Measurements from ENCODE around the gene TMEM200A. TPM values are rescaled to one million over a fixed set of nuclear protein-coding genes. Genes with fewer than 3 reads are reported as not detected.

TMEM200A gene
- total and polyA plus RNA-seq, 2 donors (not counting 1 experiment from before 2014, with no cell fraction given): 50.2 to 51.7 TPM

DNA sequence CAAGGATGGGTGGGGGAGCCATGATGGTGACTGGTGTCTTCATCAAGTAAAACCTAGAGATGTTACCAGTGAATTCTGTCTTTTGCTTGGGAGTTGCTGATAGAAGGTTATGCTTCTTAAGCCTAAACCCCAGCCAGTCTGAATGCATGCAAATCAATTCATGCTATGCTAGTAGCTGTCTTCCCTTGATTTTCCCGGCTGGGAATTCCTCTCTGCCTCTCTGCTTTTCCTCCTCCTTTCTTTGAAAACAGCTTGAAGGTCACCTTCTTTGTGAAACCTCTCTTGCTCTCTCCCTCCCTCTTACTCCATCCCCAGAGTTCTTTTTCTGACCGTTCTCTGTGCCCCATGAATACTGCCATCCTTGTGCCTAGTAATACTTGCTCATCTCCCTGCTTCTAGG, 58.9 kb downstream of the TMEM200A start:
- Histone ChIP-seq H3K4me1 (ENCODE audit: control insufficient read depth, extremely low read depth, insufficient read depth, low read length) (peaks cover 3% of the 10 kb centered on the region), H3K4me2 (ENCODE audit: extremely low read depth, insufficient read depth, low read length) (peak overlapping the region; percentile 32), H3K27ac (ENCODE audit: insufficient read depth, low read length) (no peak overlapping the region), H2AFZ (ENCODE audit: low read length) (no peak overlapping the region), H3K36me3 (ENCODE audit: control insufficient read depth, insufficient read depth, low read length) (no peaks in the 10 kb centered on the region), H3K9me3 (ENCODE audit: control insufficient read depth, insufficient read depth, low read depth, low read length) (no peaks in the 10 kb centered on the region), H3K9ac (ENCODE audit: insufficient read depth, low read length) (no peak overlapping the region), H4K20me1 (ENCODE audit: control insufficient read depth, extremely low read depth, insufficient read depth, low read length) (no peaks in the 10 kb centered on the region), H3K27me3 (ENCODE audit: control insufficient read depth, insufficient read depth, low read length) (no peaks in the 10 kb centered on the region), H3K4me3 (replicated peaks in 1 of 4; ENCODE audit: control extremely low read depth in 1 of 4, insufficient read depth in 1 of 4, low read depth in 3 of 4, low read length in 4 of 4) (no peak overlapping the region), H3K79me2 (ENCODE audit: control insufficient read depth, insufficient read depth, low read length) (peaks cover 43% of the 10 kb centered on the region)
- TF ChIP-seq EZH2 (IDR thresholded peaks at IDR 0.05; ENCODE audit: low read length, missing control alignments): no peak
- TF ChIP-seq, protein P1, sequence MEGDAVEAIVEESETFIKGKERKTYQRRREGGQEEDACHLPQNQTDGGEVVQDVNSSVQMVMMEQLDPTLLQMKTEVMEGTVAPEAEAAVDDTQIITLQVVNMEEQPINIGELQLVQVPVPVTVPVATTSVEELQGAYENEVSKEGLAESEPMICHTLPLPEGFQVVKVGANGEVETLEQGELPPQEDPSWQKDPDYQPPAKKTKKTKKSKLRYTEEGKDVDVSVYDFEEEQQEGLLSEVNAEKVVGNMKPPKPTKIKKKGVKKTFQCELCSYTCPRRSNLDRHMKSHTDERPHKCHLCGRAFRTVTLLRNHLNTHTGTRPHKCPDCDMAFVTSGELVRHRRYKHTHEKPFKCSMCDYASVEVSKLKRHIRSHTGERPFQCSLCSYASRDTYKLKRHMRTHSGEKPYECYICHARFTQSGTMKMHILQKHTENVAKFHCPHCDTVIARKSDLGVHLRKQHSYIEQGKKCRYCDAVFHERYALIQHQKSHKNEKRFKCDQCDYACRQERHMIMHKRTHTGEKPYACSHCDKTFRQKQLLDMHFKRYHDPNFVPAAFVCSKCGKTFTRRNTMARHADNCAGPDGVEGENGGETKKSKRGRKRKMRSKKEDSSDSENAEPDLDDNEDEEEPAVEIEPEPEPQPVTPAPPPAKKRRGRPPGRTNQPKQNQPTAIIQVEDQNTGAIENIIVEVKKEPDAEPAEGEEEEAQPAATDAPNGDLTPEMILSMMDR (conservative IDR thresholded peaks at IDR 0.05 in 1 of 2, IDR thresholded peaks at IDR 0.05 in 1 of 2; ENCODE audit: low read depth in 1 of 2, low read length in 2 of 2): no peak
- no peak for DNase-seq (ENCODE audit: low read depth in 2 of 2)

DNA sequence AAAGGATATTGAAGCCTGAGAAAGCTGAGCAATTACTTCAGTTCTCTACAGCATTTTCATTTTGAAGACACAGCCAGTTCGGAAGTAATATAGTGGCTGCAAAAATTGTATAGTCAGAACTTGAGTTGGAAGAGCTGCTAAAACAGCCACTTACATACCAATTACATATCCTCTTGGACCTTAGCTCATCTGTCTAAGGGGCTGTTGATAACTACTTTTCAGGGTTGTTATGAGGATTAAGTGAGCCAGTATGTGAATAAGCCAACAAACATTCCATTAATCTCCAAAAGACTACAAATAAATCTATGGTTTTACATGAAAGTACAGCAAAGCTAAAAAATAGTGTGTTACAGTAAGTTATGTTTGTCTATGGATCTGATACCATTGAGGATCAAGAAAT, 59.7 kb downstream of the TMEM200A start:
- Histone ChIP-seq H3K27ac (ENCODE audit: insufficient read depth, low read length) (no peak overlapping the region), H2AFZ (ENCODE audit: low read length) (no peak overlapping the region), H3K79me2 (ENCODE audit: control insufficient read depth, insufficient read depth, low read length) (peaks cover 38% of the 10 kb centered on the region), H3K36me3 (ENCODE audit: control insufficient read depth, insufficient read depth, low read length) (no peaks in the 10 kb centered on the region), H4K20me1 (ENCODE audit: control insufficient read depth, extremely low read depth, insufficient read depth, low read length) (no peaks in the 10 kb centered on the region), H3K9ac (ENCODE audit: insufficient read depth, low read length) (no peak overlapping the region), H3K4me3 (replicated peaks in 1 of 4; ENCODE audit: control extremely low read depth in 1 of 4, insufficient read depth in 1 of 4, low read depth in 3 of 4, low read length in 4 of 4) (no peak overlapping the region), H3K4me1 (ENCODE audit: control insufficient read depth, extremely low read depth, insufficient read depth, low read length) (peaks cover 3% of the 10 kb centered on the region), H3K9me3 (ENCODE audit: control insufficient read depth, insufficient read depth, low read depth, low read length) (no peaks in the 10 kb centered on the region), H3K4me2 (ENCODE audit: extremely low read depth, insufficient read depth, low read length) (no peak overlapping the region), H3K27me3 (ENCODE audit: control insufficient read depth, insufficient read depth, low read length) (no peaks in the 10 kb centered on the region)
- DNase-seq (ENCODE audit: low read depth in 2 of 2): peak in 1 of 2 donors; percentile 77
- no peak for TF ChIP-seq EZH2 (IDR thresholded peaks at IDR 0.05; ENCODE audit: low read length, missing control alignments)
- TF ChIP-seq, protein P1 (conservative IDR thresholded peaks at IDR 0.05 in 1 of 2, IDR thresholded peaks at IDR 0.05 in 1 of 2; ENCODE audit: low read depth in 1 of 2, low read length in 2 of 2): no peak

DNA sequence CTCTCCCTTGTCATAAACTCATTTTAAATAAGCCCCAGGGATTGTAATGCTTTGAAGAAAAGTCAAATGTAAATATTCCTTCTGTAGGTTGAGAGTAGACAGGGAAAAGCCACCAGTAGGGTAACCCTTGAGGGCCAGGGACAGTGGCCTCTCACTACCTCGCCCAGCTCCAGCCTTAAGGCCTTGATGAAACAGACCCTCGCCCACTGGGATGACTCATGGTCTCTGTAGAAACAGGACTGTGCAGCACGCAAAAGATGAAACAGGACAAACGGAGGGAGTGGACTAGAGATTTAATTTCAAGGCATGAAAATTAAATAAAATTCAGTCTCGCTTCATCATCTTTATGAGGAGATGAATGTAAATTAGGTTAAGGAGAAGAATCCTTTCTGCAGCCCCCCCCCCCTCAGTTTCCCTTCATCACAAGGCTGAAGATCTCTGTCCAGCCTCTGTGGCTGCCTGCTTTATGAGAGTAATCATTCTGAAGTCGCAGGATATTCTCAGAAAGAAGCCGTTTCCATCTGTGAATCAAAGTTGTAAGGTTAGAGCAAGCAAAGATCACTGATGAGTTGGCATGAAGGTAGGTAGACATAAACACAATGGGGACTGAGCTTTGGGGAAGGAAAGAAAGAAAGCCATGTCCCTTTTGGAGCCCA, 60.4 kb downstream of the TMEM200A start:
- Histone ChIP-seq H3K4me2 (ENCODE audit: extremely low read depth, insufficient read depth, low read length) (no peak overlapping the region), H3K79me2 (ENCODE audit: control insufficient read depth, insufficient read depth, low read length) (peaks cover 35% of the 10 kb centered on the region), H3K4me1 (ENCODE audit: control insufficient read depth, extremely low read depth, insufficient read depth, low read length) (peaks cover 3% of the 10 kb centered on the region), H3K9me3 (ENCODE audit: control insufficient read depth, insufficient read depth, low read depth, low read length) (no peaks in the 10 kb centered on the region), H3K36me3 (ENCODE audit: control insufficient read depth, insufficient read depth, low read length) (no peaks in the 10 kb centered on the region), H3K4me3 (replicated peaks in 1 of 4; ENCODE audit: control extremely low read depth in 1 of 4, insufficient read depth in 1 of 4, low read depth in 3 of 4, low read length in 4 of 4) (no peak overlapping the region), H4K20me1 (ENCODE audit: control insufficient read depth, extremely low read depth, insufficient read depth, low read length) (no peaks in the 10 kb centered on the region), H3K27ac (ENCODE audit: insufficient read depth, low read length) (no peak overlapping the region), H2AFZ (ENCODE audit: low read length) (no peak overlapping the region), H3K9ac (ENCODE audit: insufficient read depth, low read length) (no peak overlapping the region), H3K27me3 (ENCODE audit: control insufficient read depth, insufficient read depth, low read length) (no peaks in the 10 kb centered on the region)
- TF ChIP-seq, protein P1 (conservative IDR thresholded peaks at IDR 0.05 in 1 of 2, IDR thresholded peaks at IDR 0.05 in 1 of 2; ENCODE audit: low read depth in 1 of 2, low read length in 2 of 2): no peak
- no peak for TF ChIP-seq EZH2 (IDR thresholded peaks at IDR 0.05; ENCODE audit: low read length, missing control alignments)
- peak in 1 of 2 donors; percentile 81 for DNase-seq (ENCODE audit: low read depth in 2 of 2)
